GM19468 (cell line): ENCODE results near the gene BOLA1.
"Not testable (repeated sequence)": the region's sequence is repeated elsewhere in the genome, so short reads cannot be mapped to it uniquely, and the experiment has no call there.

Experiments used
- ATAC-seq: cut with Tn5 transposase; IDR thresholded peaks from one replicate; pipeline ENCODE4 v1.9.1; 2021; ENCODE audit warnings: mild to moderate bottlenecking, moderate library complexity, moderate number of reproducible peaks; ENCODE audit not compliant: unreplicated experiment; ENCODE audit errors: extremely low read depth

The BOLA1 gene

DNA sequence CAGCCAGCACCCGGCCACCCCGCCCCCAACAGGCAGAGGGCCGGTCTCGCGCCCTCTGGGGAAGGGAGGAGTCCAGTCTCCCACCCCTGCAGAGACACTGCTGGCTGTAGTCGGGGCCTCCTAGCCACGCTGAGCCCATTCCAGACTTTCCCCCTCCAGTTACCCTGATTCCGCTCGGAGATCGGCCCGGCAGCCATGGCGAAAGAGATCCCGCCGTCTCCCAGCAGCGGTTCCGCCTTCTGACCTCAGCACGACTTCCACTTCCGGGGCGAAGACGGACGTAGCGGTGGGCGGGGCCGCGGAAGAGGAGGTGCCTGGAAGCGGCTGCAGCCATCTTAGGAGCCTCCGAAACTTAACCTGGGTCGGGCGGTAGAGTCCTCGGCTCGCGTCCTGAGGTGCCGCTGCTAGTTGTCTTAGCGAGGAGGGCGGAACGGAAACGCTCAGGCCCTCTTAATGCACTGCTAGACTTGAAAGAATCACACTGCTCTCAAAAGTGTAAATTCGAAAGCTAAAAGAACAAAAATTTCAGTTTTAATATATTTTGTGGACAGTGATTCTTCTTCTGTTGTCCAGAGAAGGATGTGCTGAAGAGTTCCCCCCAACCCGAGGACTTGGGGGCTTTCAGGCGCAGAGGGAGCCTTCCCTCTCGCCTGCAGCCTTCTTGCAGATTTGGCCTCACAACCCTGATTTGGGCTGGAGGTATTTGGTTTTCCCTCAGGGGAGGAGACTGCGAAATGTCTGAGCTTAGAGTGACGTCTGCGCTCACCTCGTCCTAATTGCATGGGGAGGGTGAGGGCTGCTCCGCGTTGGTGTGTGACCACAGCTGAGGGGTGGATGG is 28.4 kb downstream of the BOLA1 start, which contains the start of gene SF3B4:
SF3B4 (minus strand) TSS at position 241 of the 838 bp plus-strand sequence; CDS start at position 197, 44 bp downstream.
- ATAC-seq, result peak; percentile 80

DNA sequence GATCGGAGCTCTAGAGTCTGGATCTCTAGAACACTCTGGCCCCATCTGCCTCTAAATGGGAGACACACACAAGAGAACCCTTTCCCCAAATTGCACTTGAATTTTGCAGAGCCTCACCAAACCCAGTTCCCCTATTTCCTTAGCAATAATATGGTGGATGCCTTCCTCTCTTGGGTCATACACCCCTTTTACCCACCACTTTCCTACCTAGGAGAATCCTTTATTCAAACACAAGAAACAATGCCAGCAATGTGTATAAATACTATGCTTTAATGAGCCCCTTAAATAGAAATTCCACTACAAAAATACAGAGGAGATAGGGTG is 29.0 kb downstream of the BOLA1 start:
- no peak for ATAC-seq

DNA sequence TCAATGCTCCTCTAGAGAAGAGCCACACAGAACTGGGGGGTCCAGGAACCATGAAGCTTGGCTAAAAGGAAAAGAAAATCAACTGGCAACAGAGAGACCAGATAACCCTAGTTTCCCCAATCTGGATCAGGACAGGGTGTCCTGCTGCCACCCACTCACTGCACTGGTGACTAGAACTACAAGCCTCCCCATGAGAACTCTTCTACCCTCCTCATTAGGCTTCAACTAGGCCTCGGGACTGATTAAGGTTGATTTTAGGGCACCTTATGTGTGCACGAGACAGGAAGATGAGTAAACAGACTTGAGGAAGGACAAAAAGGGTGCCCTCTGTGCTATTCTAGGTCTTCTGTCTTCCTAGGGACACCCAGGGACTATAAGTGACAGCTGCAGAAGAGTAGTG is 30.5 kb downstream of the BOLA1 start:
- ATAC-seq, result no peak

DNA sequence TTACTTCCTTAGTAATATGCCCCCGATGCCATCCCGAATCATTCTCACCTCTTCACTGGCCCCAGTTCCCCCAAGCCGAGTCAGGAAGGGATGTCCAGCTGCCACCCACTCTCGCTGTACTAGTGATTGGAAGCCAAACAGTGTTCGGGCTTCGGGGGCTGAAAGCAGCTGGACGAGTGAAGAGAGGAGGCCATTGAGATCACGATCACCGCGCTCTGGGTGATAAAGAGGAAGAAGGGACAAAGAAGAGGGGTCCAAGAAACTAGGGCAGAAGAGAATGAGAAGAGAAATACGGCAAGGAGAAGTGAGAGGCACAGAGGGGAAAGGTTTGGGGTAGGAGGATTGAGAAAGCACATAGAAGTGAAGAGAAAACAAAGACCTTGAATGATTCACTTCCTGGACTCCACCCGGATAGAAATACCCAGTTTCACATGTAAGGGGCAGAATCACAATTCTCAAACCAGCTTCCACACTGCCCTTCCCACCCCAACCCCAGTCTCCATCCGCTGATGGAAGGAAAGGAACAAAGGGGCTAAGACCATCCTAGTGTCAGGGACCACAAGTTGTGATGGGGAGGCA is 31.9 kb downstream of the BOLA1 start:
- ATAC-seq, result no peak

DNA sequence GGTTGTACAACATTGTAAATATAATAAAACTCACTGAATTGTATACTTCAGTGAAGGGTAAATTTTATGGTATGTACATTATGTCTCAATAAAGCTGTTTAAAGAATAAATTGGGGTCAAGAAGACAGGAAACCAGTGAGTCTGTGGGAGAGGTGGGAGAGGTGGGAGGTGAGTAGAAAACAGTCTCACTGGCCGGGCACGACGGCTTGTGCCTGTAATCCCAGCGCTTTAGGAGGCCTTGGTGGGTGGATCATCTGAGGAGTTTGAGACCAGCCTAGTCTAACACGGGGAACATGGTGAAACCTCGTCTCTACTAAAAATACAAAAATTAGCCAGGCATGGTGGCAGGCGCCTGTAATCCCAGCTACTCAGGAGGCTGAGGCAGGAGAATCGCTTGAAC is 33.1 kb downstream of the BOLA1 start:
- ATAC-seq, result no peak

DNA sequence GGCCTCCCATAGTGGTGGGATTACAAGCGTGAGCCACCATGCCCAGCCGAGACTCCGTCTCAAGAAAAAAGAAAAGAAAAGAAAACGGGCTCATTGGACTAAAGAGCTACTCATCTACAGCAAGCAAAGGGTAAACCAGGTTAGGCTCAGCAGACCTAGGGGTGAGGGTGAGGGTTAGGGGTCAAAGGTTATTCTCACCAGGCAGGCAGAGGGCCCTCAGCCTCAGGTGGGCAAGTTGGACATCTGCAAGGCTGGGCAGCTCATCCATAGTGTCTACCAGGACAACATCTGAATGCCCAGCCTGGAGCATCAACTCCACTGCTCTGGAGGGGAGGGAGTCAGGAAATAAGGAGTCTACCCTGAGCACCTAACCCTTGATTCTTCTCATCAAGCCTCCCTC is 33.8 kb downstream of the BOLA1 start:
- no peak for ATAC-seq

DNA sequence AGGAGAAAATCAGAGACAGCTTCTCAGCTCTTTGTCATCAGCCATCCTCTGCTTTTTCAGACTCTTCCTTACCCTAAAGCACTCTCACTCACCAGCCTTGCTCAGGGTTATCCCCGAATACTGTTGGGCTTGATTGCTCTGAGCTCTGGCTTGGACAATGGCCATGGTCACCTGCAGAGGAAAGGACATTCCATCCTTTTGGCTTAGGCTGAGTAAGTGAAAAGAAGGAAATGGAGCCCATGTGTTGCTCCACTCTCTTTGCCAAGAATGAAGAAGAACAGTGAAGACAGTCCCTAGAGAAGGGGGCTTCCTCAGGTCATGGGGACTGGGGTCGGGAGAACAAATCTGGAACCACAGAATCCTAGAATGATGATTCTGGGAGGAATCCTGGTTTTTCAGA is 35.0 kb downstream of the BOLA1 start:
- ATAC-seq, result no peak

DNA sequence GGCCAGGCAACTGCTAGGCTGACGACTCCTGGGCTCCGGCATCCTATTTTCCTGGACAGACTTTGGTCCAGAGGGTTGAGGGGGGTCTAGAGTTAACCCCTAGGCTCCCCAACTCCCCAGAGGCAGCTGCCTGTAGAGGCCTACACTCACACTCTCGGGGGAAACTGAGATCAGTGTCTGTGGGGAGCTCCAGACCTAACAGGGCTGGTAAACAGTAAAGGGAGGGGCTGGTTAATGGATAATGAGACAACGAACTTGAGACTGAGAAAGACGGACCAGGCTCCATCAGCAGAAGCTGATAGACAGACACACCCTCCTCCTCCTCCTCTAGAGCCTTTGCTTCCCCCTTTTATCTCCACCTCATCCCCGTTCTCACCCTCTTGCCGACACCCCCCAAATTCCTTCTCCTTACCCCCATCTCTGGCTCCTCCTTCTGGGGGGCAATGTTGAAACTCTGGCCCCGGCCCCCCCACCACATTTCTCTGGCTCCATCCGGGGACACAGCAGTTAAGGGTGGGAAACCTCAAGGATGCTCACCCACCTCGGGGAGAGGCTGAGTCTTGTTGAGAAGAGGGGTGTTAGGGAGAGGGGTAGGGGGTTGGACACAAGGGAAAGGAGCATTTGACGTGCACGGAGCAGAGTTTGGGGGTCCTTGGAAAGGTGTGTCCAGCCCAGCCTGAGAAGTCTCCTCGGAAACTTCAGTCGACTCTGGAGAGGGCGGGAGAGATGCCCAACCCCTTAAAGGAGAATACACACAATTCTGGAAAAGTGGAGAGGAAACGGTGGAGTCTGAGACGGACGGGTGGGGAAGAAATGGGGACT is 37.0 kb downstream of the BOLA1 start, which contains the start of gene MTMR11:
MTMR11 (minus strand) TSS at position 710 of the 822 bp plus-strand sequence; CDS start at position 478, 232 bp downstream.
- ATAC-seq, result no peak

DNA sequence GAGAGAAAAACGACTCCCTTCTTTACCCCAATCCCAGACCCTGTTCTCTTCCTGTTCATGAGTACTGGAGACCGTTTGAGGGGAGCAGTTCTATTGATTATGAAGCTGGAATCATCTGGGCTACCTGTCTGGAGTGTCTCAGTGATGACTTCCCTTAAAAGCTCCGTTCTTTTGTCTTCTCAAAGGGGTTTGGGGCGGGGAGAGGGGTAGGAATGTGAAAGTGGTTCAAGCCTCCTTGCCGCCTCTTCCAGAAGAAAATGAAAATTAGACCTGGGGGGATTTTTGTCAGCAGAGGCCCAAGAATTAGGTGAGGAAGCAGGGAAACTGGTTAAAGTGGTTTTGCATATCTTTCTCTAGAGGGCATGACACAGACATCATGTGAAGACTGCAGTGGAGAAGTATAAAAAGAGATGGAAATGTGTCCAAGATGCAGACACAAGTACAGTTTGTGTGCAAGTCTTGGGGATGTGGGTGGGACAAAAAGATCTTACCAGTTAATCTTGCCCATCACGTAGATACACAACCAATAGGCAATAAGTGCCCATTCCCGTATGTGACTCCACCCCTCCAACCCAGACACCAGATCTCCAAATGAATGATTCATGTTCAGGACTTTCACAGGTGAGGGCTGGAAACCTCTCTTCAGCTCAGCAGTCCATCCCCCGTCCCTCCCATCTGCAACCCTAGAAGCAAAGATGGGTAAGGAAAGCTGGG is 37.8 kb downstream of the BOLA1 start:
- no peak for ATAC-seq

DNA sequence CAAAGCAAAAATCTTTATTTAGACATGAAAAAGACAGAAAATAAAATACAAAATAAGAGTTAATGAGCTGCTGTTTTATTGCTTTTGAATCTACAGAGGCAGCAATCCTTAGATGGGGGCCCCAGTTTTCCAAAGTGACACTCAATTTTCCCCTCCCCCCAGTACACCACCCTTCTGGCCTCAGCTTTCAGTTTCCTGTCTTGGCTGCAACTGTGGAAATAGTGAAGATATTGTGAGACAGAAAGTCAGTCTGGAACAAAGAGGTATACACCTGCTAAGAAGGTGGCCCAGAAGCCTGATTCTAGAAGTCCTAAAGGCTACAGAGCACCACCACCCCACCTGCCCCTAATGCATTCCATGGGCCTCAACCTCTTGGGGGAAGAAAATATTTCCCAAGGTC is 38.4 kb downstream of the BOLA1 start:
- ATAC-seq, result no peak

DNA sequence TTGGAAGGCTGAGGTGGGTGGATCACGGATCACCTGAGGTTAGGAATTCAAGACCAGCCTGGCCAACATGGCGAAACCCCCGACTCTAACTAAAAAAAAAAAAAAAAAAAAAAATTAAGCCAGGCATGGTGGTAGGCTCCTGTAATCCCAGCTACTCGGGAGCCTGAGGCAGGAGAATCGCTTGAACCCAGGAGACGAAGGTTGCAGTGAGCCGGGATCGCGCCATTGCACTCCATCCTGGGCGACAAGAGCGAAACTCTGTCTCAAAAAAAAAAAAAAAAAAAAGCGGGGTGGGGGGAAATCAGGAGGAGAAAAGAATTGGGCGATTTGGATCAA is 39.3 kb downstream of the BOLA1 start:
- not testable (repeated sequence) for ATAC-seq

DNA sequence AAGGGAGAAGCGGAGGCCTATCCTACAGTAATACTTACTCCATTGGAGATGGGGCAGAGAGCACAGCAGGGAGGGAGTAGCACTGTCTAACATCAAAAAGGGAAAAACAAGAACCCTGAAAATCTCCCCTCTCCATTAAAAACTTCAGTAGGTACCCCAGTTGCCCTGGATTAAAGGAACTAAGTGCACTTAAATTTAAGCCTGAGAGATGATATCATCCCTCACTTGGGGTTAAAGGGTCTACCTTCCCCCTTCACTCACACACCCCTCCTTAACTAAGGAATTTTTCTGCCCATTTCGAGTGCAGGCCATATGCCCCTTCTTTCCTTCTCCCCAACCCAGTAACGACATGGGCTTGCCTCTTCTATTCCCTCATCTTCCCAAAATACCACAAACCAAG is 41.1 kb downstream of the BOLA1 start:
- no peak for ATAC-seq

DNA sequence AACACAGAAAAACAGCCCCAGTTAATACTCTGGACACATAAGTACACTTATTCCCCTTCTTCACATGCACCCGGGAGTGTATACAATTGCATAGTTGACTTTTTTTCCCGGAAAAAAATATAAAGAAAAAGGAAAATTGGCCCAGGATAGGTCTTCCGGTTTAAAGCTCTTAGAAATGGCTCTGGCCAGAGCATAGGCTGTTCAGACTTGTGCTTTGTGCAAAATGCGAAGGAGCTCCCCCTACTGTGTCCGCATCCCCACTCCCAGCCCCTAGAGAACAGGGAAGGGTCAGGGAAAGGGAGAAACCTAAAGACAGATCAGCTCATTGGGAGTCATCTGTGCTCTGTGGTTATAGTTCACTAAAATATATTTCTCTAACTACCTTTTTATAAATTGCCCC is 42.8 kb downstream of the BOLA1 start:
- no peak for ATAC-seq

DNA sequence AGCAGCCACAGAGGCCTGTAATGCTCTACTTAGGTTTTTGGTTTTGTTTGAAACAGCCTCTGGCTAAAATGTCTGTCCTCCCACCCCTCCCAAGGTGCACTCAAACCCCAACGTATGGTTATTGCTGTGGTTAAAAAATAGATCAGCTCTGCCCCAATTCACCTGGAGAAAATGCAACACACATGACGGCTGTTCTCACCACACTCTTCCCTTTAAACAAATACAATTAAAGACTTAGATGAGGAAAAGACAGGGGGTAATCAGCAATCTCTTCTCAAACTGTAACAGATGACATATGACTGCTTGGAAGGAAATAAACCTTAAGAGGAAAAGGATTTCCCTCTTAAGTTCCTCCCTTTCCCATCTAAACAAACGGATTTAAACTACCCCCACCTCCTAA is 43.5 kb downstream of the BOLA1 start:
- ATAC-seq, result no peak

DNA sequence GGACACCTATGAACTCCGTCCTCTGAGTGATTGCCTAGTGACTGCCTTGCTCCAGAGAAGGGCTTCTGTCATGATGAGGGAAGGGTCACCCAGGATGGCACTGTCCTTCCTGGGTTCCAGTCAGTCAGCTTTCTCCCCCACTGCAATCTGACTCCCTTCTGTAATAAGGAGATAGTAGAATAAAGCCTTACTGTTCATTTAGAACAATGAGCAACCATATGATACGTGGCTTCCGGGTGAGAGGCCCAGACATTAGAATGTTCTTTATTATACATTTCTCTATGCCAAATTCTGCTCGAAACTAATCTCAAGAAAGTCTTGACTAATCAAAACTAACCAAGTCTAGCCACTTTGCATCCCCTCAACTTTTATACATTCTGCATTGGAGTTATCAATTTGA is 45.8 kb downstream of the BOLA1 start:
- no peak for ATAC-seq

DNA sequence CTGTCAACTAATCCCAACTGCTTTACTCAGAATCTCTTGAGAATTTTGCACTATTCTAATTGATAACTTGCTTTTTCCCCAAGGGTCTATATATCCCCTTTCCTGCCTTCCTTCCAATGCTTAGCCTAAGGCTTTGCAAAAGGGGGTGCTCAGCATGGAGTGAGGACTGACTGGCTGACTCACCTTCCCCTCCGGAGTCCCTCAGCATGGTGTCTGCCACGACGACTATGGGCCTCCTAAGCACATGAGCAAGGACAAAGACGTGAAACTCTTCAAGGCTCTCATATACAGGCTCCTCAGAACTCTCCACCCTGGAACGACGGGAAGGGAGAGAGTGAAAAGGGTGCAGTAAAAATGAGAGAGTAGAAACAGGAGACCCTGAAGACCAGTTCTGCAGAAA is 50.5 kb downstream of the BOLA1 start:
- ATAC-seq, result no peak
